ENCODE data around the gene ITPR1. TPM values are rescaled to one million over a fixed set of nuclear protein-coding genes. Genes with fewer than 3 reads are reported as not detected.

Gene ITPR1
- total RNA-seq, 1 donor from 2014 or later = 117 TPM

- H3K4me1 Mint-ChIP-seq (ENCODE audit: low read depth) = peaks cover 4% of the 10 kb centered on the region
- no peak overlapping the region for H3K27ac Mint-ChIP-seq
- intact Hi-C loops (cut with micrococcal nuclease) = no loop called here
- no peaks in the 10 kb centered on the region for H3K9me3 Mint-ChIP-seq
- H3K4me3 Mint-ChIP-seq (ENCODE audit: low read depth) = no peak overlapping the region
- no peaks in the 10 kb centered on the region for H3K27me3 Mint-ChIP-seq (ENCODE audit: low read depth)
- peaks cover 87% of the 10 kb centered on the region for H3K36me3 Mint-ChIP-seq (ENCODE audit: low read depth)
- DNase-seq (ENCODE audit: low spot score) = no peak
Observed at GRCh38 chr3:4791358-4791757, 298.2 kb downstream of the ITPR1 start.

DNA sequence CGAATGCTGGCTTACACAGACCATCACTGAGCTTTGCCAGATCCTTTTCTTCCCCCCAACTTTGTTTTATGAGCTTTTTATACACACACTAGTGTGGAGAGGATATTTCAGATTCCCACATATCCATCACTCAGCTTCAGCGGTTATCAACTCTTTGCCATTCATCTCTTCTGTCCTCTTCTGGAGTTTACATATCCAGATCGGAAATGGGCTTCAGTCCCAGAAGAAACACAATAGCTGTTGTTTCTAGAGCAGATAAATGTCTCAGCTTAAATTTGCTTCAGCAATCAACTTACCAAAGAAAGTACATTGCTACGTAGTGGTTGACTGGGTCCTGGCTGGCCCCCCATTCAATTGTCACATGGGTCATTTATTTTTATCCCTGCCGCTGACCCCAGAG is 300.2 kb downstream of the ITPR1 start:
- DNase-seq (ENCODE audit: low spot score) = no peak
- Mint-ChIP-seq H3K27me3 (ENCODE audit: low read depth) (no peaks in the 10 kb centered on the region), H3K27ac (no peak overlapping the region), H3K4me1 (ENCODE audit: low read depth) (peaks cover 6% of the 10 kb centered on the region), H3K9me3 (no peaks in the 10 kb centered on the region), H3K36me3 (ENCODE audit: low read depth) (peaks cover 95% of the 10 kb centered on the region), H3K4me3 (ENCODE audit: low read depth) (no peak overlapping the region)
- intact Hi-C loops (cut with micrococcal nuclease) = no loop called here

GRCh38 chr3:4794331-4794730 is 301.2 kb downstream of the ITPR1 start:
- peaks cover 6% of the 10 kb centered on the region for H3K4me1 Mint-ChIP-seq (ENCODE audit: low read depth)
- peaks cover 93% of the 10 kb centered on the region for H3K36me3 Mint-ChIP-seq (ENCODE audit: low read depth)
- H3K27ac Mint-ChIP-seq = no peak overlapping the region

GRCh38 chr3:4794798-4795197 is 301.6 kb downstream of the ITPR1 start:
- no peaks in the 10 kb centered on the region for H3K27me3 Mint-ChIP-seq (ENCODE audit: low read depth)
- peaks cover 6% of the 10 kb centered on the region for H3K4me1 Mint-ChIP-seq (ENCODE audit: low read depth)
- no peak overlapping the region for H3K4me3 Mint-ChIP-seq (ENCODE audit: low read depth)
- H3K27ac Mint-ChIP-seq = no peak overlapping the region
- no peak for DNase-seq (ENCODE audit: low spot score)
- peaks cover 94% of the 10 kb centered on the region for H3K36me3 Mint-ChIP-seq (ENCODE audit: low read depth)
- no peaks in the 10 kb centered on the region for H3K9me3 Mint-ChIP-seq
- intact Hi-C loops (cut with micrococcal nuclease) = no loop called here

More at GRCh38 chr3:4794331-4794730, 301.2 kb downstream of the ITPR1 start:
- intact Hi-C loops (cut with micrococcal nuclease) = no loop called here
- no peak overlapping the region for H3K4me3 Mint-ChIP-seq (ENCODE audit: low read depth)
- no peak for DNase-seq (ENCODE audit: low spot score)
- no peaks in the 10 kb centered on the region for H3K9me3 Mint-ChIP-seq
- no peaks in the 10 kb centered on the region for H3K27me3 Mint-ChIP-seq (ENCODE audit: low read depth)

- Mint-ChIP-seq H3K27me3 (ENCODE audit: low read depth) (no peaks in the 10 kb centered on the region), H3K9me3 (no peaks in the 10 kb centered on the region), H3K4me3 (ENCODE audit: low read depth) (no peak overlapping the region), H3K36me3 (ENCODE audit: low read depth) (peaks cover 92% of the 10 kb centered on the region), H3K4me1 (ENCODE audit: low read depth) (peaks cover 10% of the 10 kb centered on the region), H3K27ac (no peak overlapping the region)
- intact Hi-C loops (cut with micrococcal nuclease) = no loop called here
- no peak for DNase-seq (ENCODE audit: low spot score)
Observed at GRCh38 chr3:4795905-4796304, 302.8 kb downstream of the ITPR1 start.

- intact Hi-C loops (cut with micrococcal nuclease) = no loop called here
- no peak for DNase-seq (ENCODE audit: low spot score)
- H3K27me3 Mint-ChIP-seq (ENCODE audit: low read depth) = no peaks in the 10 kb centered on the region
- H3K36me3 Mint-ChIP-seq (ENCODE audit: low read depth) = peaks cover 90% of the 10 kb centered on the region
- no peaks in the 10 kb centered on the region for H3K9me3 Mint-ChIP-seq
- no peak overlapping the region for H3K27ac Mint-ChIP-seq
- peaks cover 11% of the 10 kb centered on the region for H3K4me1 Mint-ChIP-seq (ENCODE audit: low read depth)
- H3K4me3 Mint-ChIP-seq (ENCODE audit: low read depth) = no peak overlapping the region
Observed at GRCh38 chr3:4797201-4797705, 304.1 kb downstream of the ITPR1 start.

DNA sequence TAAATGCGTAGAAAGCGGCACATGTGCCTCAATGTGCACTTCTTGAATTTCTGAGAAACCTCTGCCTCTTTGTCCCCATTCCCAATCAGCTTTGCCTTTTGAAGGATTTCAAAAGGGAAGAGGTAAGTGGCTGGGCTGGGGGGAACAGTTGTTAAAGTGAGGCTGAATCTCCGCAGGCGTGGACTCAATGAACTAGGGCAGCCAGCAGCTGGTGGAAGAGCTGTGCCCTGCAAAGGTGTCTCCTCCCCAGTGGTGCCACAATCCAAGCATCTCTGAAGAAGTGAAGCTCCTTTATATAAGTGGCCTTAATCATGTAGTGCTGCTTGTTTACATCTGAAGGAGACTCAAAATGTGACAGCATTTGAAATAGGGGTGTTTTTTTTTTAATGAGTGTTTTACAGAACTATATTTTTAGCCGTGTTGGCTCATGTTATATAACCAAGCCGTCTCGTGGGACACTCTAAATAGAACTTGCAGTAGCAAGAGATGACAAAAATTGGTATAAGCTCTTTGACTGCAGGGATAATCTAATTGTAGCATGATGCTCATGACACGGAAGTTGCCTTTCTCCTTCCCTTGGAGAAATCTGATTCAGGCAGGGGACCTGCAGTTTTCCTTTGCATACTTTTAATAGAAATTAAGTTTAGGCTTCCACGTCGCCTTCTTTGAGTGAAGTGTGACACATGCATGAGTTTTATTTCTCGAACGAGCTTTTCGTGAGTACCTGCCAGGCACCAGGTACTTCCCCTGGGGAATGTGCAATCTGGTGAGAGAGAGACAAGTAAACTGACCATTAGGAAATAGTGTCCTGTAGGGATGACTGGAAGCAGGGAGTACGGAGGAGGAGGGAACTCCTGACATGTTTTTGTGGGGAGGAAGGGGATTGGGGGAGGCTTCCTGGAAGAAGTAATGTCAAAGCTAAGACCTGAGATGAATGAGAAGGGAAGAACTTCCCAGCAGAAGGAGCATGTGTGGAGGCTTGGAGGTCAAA is 306.4 kb downstream of the ITPR1 start:
- Mint-ChIP-seq H3K27me3 (ENCODE audit: low read depth) (no peaks in the 10 kb centered on the region), H3K36me3 (ENCODE audit: low read depth) (peaks cover 92% of the 10 kb centered on the region), H3K4me3 (ENCODE audit: low read depth) (no peak overlapping the region), H3K9me3 (no peaks in the 10 kb centered on the region), H3K27ac (no peak overlapping the region), H3K4me1 (ENCODE audit: low read depth) (peaks cover 29% of the 10 kb centered on the region)
- DNase-seq (ENCODE audit: low spot score) = no peak
- intact Hi-C loops (cut with micrococcal nuclease) = no loop called here

DNA sequence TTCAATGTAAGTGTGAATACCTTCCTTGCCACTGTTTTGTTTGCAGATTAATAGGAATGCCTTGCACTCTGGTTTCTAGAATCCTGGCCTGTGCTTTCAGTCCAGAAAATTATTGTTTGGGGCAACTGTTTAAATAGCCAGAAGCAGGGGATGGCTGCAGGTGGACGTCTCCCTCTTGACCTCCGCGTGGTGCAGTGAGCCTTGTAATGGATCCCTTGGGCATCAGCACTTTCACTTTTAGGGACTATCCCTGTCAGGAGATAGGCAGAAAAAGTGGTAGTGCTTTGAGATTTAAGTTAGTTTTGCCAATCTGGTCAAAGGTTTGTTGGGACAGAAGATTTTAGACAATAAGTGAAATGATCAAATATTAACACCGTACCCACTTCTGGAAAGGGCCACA is 307.4 kb downstream of the ITPR1 start:
- Mint-ChIP-seq H3K36me3 (ENCODE audit: low read depth) (peaks cover 90% of the 10 kb centered on the region), H3K4me3 (ENCODE audit: low read depth) (no peak overlapping the region), H3K27me3 (ENCODE audit: low read depth) (no peaks in the 10 kb centered on the region), H3K9me3 (no peaks in the 10 kb centered on the region), H3K27ac (no peak overlapping the region), H3K4me1 (ENCODE audit: low read depth) (peaks cover 39% of the 10 kb centered on the region)
- DNase-seq (ENCODE audit: low spot score) = no peak
- intact Hi-C loops (cut with micrococcal nuclease) = no loop called here

DNA sequence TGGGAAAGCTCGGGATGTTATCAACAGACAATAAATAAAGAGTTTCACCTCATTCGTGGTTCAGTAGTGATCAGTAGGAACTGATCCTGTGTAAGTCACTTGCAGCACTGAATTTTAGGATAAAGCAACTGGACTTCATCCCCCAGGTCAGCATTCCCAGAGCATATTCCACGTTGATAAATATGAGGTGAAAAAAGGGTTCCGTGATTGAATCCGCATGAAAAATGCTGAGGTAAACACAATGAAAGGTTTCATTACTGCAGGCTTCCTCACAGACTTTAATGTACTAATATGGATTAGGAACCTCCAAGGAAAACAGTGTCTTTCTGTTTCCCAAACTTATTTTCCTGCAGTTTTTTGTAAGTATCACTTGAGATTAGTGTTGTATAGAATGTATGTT is 308.7 kb downstream of the ITPR1 start:
- Mint-ChIP-seq H3K27ac (no peak overlapping the region), H3K27me3 (ENCODE audit: low read depth) (no peaks in the 10 kb centered on the region), H3K36me3 (ENCODE audit: low read depth) (peaks cover 90% of the 10 kb centered on the region), H3K4me3 (ENCODE audit: low read depth) (no peak overlapping the region), H3K4me1 (ENCODE audit: low read depth) (peaks cover 48% of the 10 kb centered on the region), H3K9me3 (no peaks in the 10 kb centered on the region)
- DNase-seq (ENCODE audit: low spot score) = no peak
- intact Hi-C loops (cut with micrococcal nuclease) = no loop called here

GRCh38 chr3:4802903-4803302 is 309.8 kb downstream of the ITPR1 start:
- Mint-ChIP-seq H3K4me3 (ENCODE audit: low read depth) (no peak overlapping the region), H3K36me3 (ENCODE audit: low read depth) (peaks cover 89% of the 10 kb centered on the region), H3K4me1 (ENCODE audit: low read depth) (peaks cover 54% of the 10 kb centered on the region), H3K9me3 (no peaks in the 10 kb centered on the region), H3K27ac (peak overlapping the region; percentile 40), H3K27me3 (ENCODE audit: low read depth) (no peaks in the 10 kb centered on the region)
- no peak for DNase-seq (ENCODE audit: low spot score)
- intact Hi-C loops (cut with micrococcal nuclease) = no loop called here

DNA sequence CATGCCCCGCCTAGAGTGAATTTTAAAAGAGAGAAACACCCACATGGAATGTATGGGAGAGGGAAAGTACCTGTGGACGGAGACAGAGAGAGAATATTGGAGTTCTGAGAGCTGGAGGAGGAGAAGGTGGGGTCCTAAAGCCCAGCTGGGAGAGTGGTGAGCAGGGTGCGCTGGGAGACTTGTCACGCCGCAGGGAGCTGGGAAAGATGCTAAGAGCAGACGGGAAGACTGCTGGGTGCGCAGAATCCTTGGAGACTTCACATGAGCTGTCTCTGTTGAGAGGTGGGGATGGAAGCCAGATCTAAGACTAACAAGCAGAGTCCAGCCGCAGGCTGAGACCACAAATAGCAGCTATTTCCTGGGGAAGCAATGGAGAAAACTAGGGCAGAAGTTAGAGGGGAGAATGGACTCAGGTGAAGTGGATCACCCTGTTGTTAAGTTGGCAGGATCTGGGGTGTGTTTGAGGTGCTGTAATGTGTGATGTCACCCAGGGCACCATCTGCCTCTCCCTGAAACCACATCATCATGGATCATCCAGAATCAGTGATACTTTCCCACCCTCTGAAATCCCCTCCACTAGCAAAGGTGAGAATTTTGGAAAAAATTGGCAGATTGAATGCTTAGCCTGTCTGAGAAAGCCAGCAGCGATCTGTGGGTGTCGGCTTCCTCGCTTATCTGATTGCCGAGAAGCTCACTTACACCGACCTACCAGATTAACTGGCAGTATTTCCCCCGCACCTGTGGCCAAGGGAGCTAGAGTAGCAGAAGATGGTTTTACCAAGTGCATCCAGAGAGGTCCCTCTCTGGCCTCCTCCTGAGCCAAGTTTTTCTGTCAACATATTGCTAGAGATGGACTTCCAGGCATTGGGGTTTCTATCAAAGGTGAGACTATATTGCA is 311.3 kb downstream of the ITPR1 start:
- peak; percentile 31 for DNase-seq (ENCODE audit: low spot score)
- Mint-ChIP-seq H3K27me3 (ENCODE audit: low read depth) (no peaks in the 10 kb centered on the region), H3K27ac (peak overlapping the region; percentile 78), H3K36me3 (ENCODE audit: low read depth) (peaks cover 86% of the 10 kb centered on the region), H3K9me3 (no peaks in the 10 kb centered on the region), H3K4me1 (ENCODE audit: low read depth) (peaks cover 62% of the 10 kb centered on the region), H3K4me3 (ENCODE audit: low read depth) (peak overlapping the region; percentile 35)
- intact Hi-C loops (cut with micrococcal nuclease) = loop anchor here (1.0 to 2.0 kb wide), 8 partner anchors 18 to 218 kb away; no protein-coding TSS in a partner anchor

- Mint-ChIP-seq H3K4me3 (ENCODE audit: low read depth) (peak overlapping the region; percentile 55), H3K36me3 (ENCODE audit: low read depth) (peaks cover 85% of the 10 kb centered on the region), H3K27ac (peak overlapping the region; percentile 78), H3K4me1 (ENCODE audit: low read depth) (peaks cover 71% of the 10 kb centered on the region), H3K27me3 (ENCODE audit: low read depth) (no peaks in the 10 kb centered on the region), H3K9me3 (no peaks in the 10 kb centered on the region)
- intact Hi-C loops (cut with micrococcal nuclease) = loop anchor here (1.0 to 2.0 kb wide), 8 partner anchors 17 to 217 kb away; no protein-coding TSS in a partner anchor
- DNase-seq (ENCODE audit: low spot score) = peak; percentile 28
Observed at GRCh38 chr3:4805662-4806061, 312.5 kb downstream of the ITPR1 start.
